A549 (cell line): ENCODE data around the gene OPA1.

Source experiments
- BHLHE40 ChIP-seq: IDR thresholded peaks from 2 replicates; pipeline ENCODE4 v1.6.1; 2012; ENCODE audit warnings: low read depth, low read length, inconsistent platforms
- CBX2 ChIP-seq: fragments of 200-600 bp; sonication (generic); IDR thresholded peaks from 2 replicates; pipeline ENCODE4 v1.6.1; 2016; ENCODE audit warnings: low read depth, mild to moderate bottlenecking, borderline replicate concordance
- MAX ChIP-seq: IDR thresholded peaks from 2 replicates; pipeline ENCODE4 v1.6.1; 2012
- POLR2A ChIP-seq: IDR thresholded peaks from 2 replicates; pipeline ENCODE4 v1.6.1; 2012; ENCODE audit warnings: mild to moderate bottlenecking, low read length
- USF2 ChIP-seq: fragments of 450-650 bp; IDR thresholded peaks from 2 replicates; pipeline ENCODE4 v1.6.1; 2014; ENCODE audit warnings: antibody characterized with exemption
- TF ChIP-seq, protein P1 (sequence below): fragments of >200 bp; sonication (Bioruptor Twin); formaldehyde crosslinking; IDR thresholded peaks from 3 replicates; pipeline ENCODE4 v1.5.1; 2016

- TF ChIP-seq USF2 (no peak), MAX (no peak), CBX2 (no peak), POLR2A (no peak), BHLHE40 (no peak)
- TF ChIP-seq, protein P1, sequence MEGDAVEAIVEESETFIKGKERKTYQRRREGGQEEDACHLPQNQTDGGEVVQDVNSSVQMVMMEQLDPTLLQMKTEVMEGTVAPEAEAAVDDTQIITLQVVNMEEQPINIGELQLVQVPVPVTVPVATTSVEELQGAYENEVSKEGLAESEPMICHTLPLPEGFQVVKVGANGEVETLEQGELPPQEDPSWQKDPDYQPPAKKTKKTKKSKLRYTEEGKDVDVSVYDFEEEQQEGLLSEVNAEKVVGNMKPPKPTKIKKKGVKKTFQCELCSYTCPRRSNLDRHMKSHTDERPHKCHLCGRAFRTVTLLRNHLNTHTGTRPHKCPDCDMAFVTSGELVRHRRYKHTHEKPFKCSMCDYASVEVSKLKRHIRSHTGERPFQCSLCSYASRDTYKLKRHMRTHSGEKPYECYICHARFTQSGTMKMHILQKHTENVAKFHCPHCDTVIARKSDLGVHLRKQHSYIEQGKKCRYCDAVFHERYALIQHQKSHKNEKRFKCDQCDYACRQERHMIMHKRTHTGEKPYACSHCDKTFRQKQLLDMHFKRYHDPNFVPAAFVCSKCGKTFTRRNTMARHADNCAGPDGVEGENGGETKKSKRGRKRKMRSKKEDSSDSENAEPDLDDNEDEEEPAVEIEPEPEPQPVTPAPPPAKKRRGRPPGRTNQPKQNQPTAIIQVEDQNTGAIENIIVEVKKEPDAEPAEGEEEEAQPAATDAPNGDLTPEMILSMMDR: no peak
Measured at GRCh38 chr3:193711523-193711963, 118.5 kb downstream of the OPA1 start.
